Measurements from ENCODE around the gene BTF3L4. TPM values are rescaled to one million over a fixed set of nuclear protein-coding genes. Genes with fewer than 3 reads are reported as not detected.
"Not testable (repeated sequence)": the region's sequence is repeated elsewhere in the genome, so short reads cannot be mapped to it uniquely, and the experiment has no call there.

The BTF3L4 gene
- total RNA-seq, 1 donor from 2014 or later: 33.8 TPM

- ATAC-seq (no peak), DNase-seq (no peak)
- Histone ChIP-seq H3K4me1 (peaks cover 19% of the 10 kb centered on the region), H3K27me3 (ENCODE audit: low read depth) (no peaks in the 10 kb centered on the region), H3K27ac (no peak overlapping the region), H3K4me3 (no peak overlapping the region), H3K9me3 (no peaks in the 10 kb centered on the region), H3K36me3 (peaks cover 72% of the 10 kb centered on the region)
- TF ChIP-seq CTCF (IDR thresholded peaks at IDR 0.05): no peak
- intact Hi-C loops (cut with DNase I): no loop called here
Measured at GRCh38 chr1:52063192-52063591, 7.1 kb downstream of the BTF3L4 start.

- TF ChIP-seq CTCF (IDR thresholded peaks at IDR 0.05): no peak
- DNase-seq: no peak
- Histone ChIP-seq H3K36me3 (peaks cover 54% of the 10 kb centered on the region), H3K27me3 (ENCODE audit: low read depth) (no peaks in the 10 kb centered on the region), H3K9me3 (no peaks in the 10 kb centered on the region), H3K27ac (no peak overlapping the region), H3K4me3 (no peak overlapping the region), H3K4me1 (no peaks in the 10 kb centered on the region)
- no peak for ATAC-seq
- intact Hi-C loops (cut with DNase I): no loop called here
Measured at GRCh38 chr1:52070704-52071103, 14.6 kb downstream of the BTF3L4 start.

- no peak for DNase-seq
- TF ChIP-seq CTCF (IDR thresholded peaks at IDR 0.05): no peak
- no peak for ATAC-seq
- Histone ChIP-seq H3K9me3 (no peaks in the 10 kb centered on the region), H3K4me3 (no peak overlapping the region), H3K4me1 (no peaks in the 10 kb centered on the region), H3K27ac (no peak overlapping the region), H3K27me3 (ENCODE audit: low read depth) (no peaks in the 10 kb centered on the region), H3K36me3 (peaks cover 50% of the 10 kb centered on the region)
- intact Hi-C loops (cut with DNase I): no loop called here
Measured at GRCh38 chr1:52072291-52072690, 16.2 kb downstream of the BTF3L4 start.

GRCh38 chr1:52077277-52077676 is 21.2 kb downstream of the BTF3L4 start:
- H3K4me3 ChIP-seq; H3K9me3 ChIP-seq; H3K4me1 ChIP-seq; DNase-seq; intact Hi-C loops (cut with DNase I); ATAC-seq; H3K27ac ChIP-seq; H3K27me3 ChIP-seq (ENCODE audit: low read depth): not testable (repeated sequence)
- peaks cover 44% of the 10 kb centered on the region for H3K36me3 ChIP-seq

GRCh38 chr1:52080014-52080415 is 23.9 kb downstream of the BTF3L4 start:
- Histone ChIP-seq H3K36me3 (peaks cover 43% of the 10 kb centered on the region), H3K9me3 (no peaks in the 10 kb centered on the region), H3K4me1 (no peaks in the 10 kb centered on the region), H3K27ac (no peak overlapping the region), H3K4me3 (no peak overlapping the region), H3K27me3 (ENCODE audit: low read depth) (no peaks in the 10 kb centered on the region)
- intact Hi-C loops (cut with DNase I): no loop called here
- TF ChIP-seq CTCF (IDR thresholded peaks at IDR 0.05): no peak
- DNase-seq: no peak
- no peak for ATAC-seq

GRCh38 chr1:52087892-52088291 is 31.8 kb downstream of the BTF3L4 start:
- peaks cover 55% of the 10 kb centered on the region for H3K36me3 ChIP-seq
- H3K9me3 ChIP-seq; ATAC-seq; H3K27ac ChIP-seq; H3K27me3 ChIP-seq (ENCODE audit: low read depth); H3K4me3 ChIP-seq; DNase-seq; intact Hi-C loops (cut with DNase I); H3K4me1 ChIP-seq: not testable (repeated sequence)

- intact Hi-C loops (cut with DNase I); H3K4me1 ChIP-seq; H3K27ac ChIP-seq; DNase-seq; ATAC-seq; H3K27me3 ChIP-seq (ENCODE audit: low read depth); H3K9me3 ChIP-seq; H3K4me3 ChIP-seq: not testable (repeated sequence)
- peaks cover 18% of the 10 kb centered on the region for H3K36me3 ChIP-seq
Measured at GRCh38 chr1:52094300-52094699, 38.2 kb downstream of the BTF3L4 start.

All from lower lobe of right lung (tissue), 2 donors.